Chondrocyte (in vitro differentiated cells): Measurements from ENCODE around the gene RCAN2. TPM values are rescaled to one million over a fixed set of nuclear protein-coding genes. Genes with fewer than 3 reads are reported as not detected.

Experiments
- DNase-seq: peaks from one replicate; pipeline ENCODE4 v3.0.0; 2021; ENCODE audit warnings: mixed read lengths, low spot score
- H3K27ac Mint-ChIP-seq: one replicate; pipeline ENCODE4 v1.8.0; 2021; ENCODE audit warnings: mild to moderate bottlenecking, moderate library complexity, mixed read lengths; ENCODE audit not compliant: unreplicated experiment
- H3K27me3 Mint-ChIP-seq: 2 replicates; pipeline ENCODE4 v1.8.0; 2021; ENCODE audit warnings: low read depth, mixed read lengths
- H3K36me3 Mint-ChIP-seq: 2 replicates; pipeline ENCODE4 v1.8.0; 2021; ENCODE audit warnings: low read depth, mixed read lengths
- H3K4me1 Mint-ChIP-seq: 2 replicates; pipeline ENCODE4 v1.8.0; 2021; ENCODE audit warnings: low read depth, mild to moderate bottlenecking, mixed read lengths
- H3K4me3 Mint-ChIP-seq: one replicate; pipeline ENCODE4 v1.8.0; 2021; ENCODE audit warnings: mild to moderate bottlenecking, moderate library complexity, mixed read lengths; ENCODE audit not compliant: unreplicated experiment
- H3K9me3 Mint-ChIP-seq: 2 replicates; pipeline ENCODE4 v1.8.0; 2021; ENCODE audit warnings: low read depth, mixed read lengths
- CTCF ChIP-seq: fragments of 200-600 bp; sonication (generic); IDR thresholded peaks from 2 replicates; pipeline ENCODE4 v1.5.0; 2021; ENCODE audit warnings: antibody characterized with exemption, mild to moderate bottlenecking, moderate library complexity
- total RNA-seq: library from RNA; stranded (reverse); gene quantifications from 3 replicates; pipeline ENCODE4 v1.2.1, GENCODE V29; 2021

Gene RCAN2
- total RNA-seq, 1 donor from 2014 or later: 23.8 TPM

GRCh38 chr6:46491628-46492547 is 639 bp upstream of the RCAN2 start:
- H3K4me3 Mint-ChIP-seq: peak overlapping the region; percentile 71
- DNase-seq: no peak
- H3K36me3 Mint-ChIP-seq: no peaks in the 10 kb centered on the region
- peaks cover 15% of the 10 kb centered on the region for H3K27me3 Mint-ChIP-seq
- H3K9me3 Mint-ChIP-seq: no peaks in the 10 kb centered on the region
- peaks cover 19% of the 10 kb centered on the region for H3K4me1 Mint-ChIP-seq
- H3K27ac Mint-ChIP-seq: no peak overlapping the region
- TF ChIP-seq CTCF: peak; percentile 87

- peaks cover 12% of the 10 kb centered on the region for H3K27me3 Mint-ChIP-seq
- H3K4me1 Mint-ChIP-seq: peaks cover 26% of the 10 kb centered on the region
- H3K27ac Mint-ChIP-seq: no peak overlapping the region
- no peaks in the 10 kb centered on the region for H3K9me3 Mint-ChIP-seq
- peaks cover under 1% of the 10 kb centered on the region for H3K36me3 Mint-ChIP-seq
- DNase-seq: no peak
- TF ChIP-seq CTCF: peak; percentile 77
- H3K4me3 Mint-ChIP-seq: peak overlapping the region; percentile 76
Observed at GRCh38 chr6:46490425-46491200, 636 bp downstream of the RCAN2 start.

- DNase-seq: no peak
- peaks cover 20% of the 10 kb centered on the region for H3K4me1 Mint-ChIP-seq
- H3K36me3 Mint-ChIP-seq: peaks cover 2% of the 10 kb centered on the region
- no peak overlapping the region for H3K27ac Mint-ChIP-seq
- peaks cover 2% of the 10 kb centered on the region for H3K27me3 Mint-ChIP-seq
- H3K9me3 Mint-ChIP-seq: no peaks in the 10 kb centered on the region
- H3K4me3 Mint-ChIP-seq: no peak overlapping the region
- no peak for TF ChIP-seq CTCF
Observed at GRCh38 chr6:46486181-46486580, 5.1 kb downstream of the RCAN2 start.

GRCh38 chr6:46484081-46484820 is 7.0 kb downstream of the RCAN2 start:
- Mint-ChIP-seq H3K9me3 (no peaks in the 10 kb centered on the region), H3K27me3 (no peaks in the 10 kb centered on the region), H3K27ac (no peak overlapping the region), H3K4me1 (peaks cover 10% of the 10 kb centered on the region), H3K36me3 (peaks cover 2% of the 10 kb centered on the region), H3K4me3 (no peak overlapping the region)
- TF ChIP-seq CTCF: no peak
- DNase-seq: no peak

- no peak overlapping the region for H3K4me3 Mint-ChIP-seq
- no peaks in the 10 kb centered on the region for H3K9me3 Mint-ChIP-seq
- H3K36me3 Mint-ChIP-seq: no peaks in the 10 kb centered on the region
- H3K27ac Mint-ChIP-seq: no peak overlapping the region
- H3K27me3 Mint-ChIP-seq: no peaks in the 10 kb centered on the region
- H3K4me1 Mint-ChIP-seq: peaks cover 18% of the 10 kb centered on the region
- DNase-seq: no peak
- TF ChIP-seq CTCF: no peak
Observed at GRCh38 chr6:46476301-46476700, 14.9 kb downstream of the RCAN2 start.
